Measurements from ENCODE around the gene PNPLA1. TPM values are rescaled to one million over a fixed set of nuclear protein-coding genes. Genes with fewer than 3 reads are reported as not detected.

PNPLA1 gene
- total RNA-seq, 1 experiment from 2014 or later = 0.17 TPM

GRCh38 chr6:36221674-36222073, 48.2 kb upstream of the PNPLA1 start:
- no peak overlapping the region for H2AFZ ChIP-seq
- H4K20me1 ChIP-seq (ENCODE audit: insufficient read depth) = peaks cover 3% of the 10 kb centered on the region; the same call in 1 of the 2 replicates
- no peaks in the 10 kb centered on the region for H3K9me2 ChIP-seq (ENCODE audit: insufficient read depth)
- H3K4me3 ChIP-seq = no peak overlapping the region
- intact Hi-C loops (cut with micrococcal nuclease; ENCODE audit: unreplicated experiment) = loop anchor here (10.0 kb wide), 1 partner anchor 143 kb away; no protein-coding TSS in a partner anchor
- peaks cover 38% of the 10 kb centered on the region for H3K36me3 ChIP-seq (ENCODE audit: low read depth)
- TF ChIP-seq EZH2 (IDR thresholded peaks at IDR 0.05; ENCODE audit: low read depth) (no peak), CTCF (conservative IDR thresholded peaks at IDR 0.05) (no peak)
- POLR2A ChIA-PET (ENCODE audit: unreplicated experiment) = no interaction called here
- DNase-seq = no peak
- H3K27ac ChIP-seq = no peak overlapping the region
- 0 out of 2 replicates have a peak, but pooled peaks cover 4% of the 10 kb centered on the region for H3K9me3 ChIP-seq (ENCODE audit: insufficient read depth, low read depth)
- H3K79me2 ChIP-seq (ENCODE audit: low read depth) = peaks cover 7% of the 10 kb centered on the region; the same call in 1 of the 2 replicates
- CTCF ChIA-PET = no interaction called here
- peaks cover 42% of the 10 kb centered on the region for H3K4me1 ChIP-seq (replicated peaks; ENCODE audit: insufficient read depth)
- H3K27me3 ChIP-seq (ENCODE audit: insufficient read depth, low read depth) = no peaks in the 10 kb centered on the region
- H3F3A ChIP-seq (ENCODE audit: insufficient read depth, low read depth) = peaks cover 30% of the 10 kb centered on the region; the same call in 1 of the 2 replicates
- no peak overlapping the region for H3K4me2 ChIP-seq
- BruUV-seq (replicated peaks) = no TSS peak

GRCh38 chr6:36222924-36223323, 46.9 kb upstream of the PNPLA1 start:
- Histone ChIP-seq H3F3A (ENCODE audit: insufficient read depth, low read depth) (peaks cover 42% of the 10 kb centered on the region; the same call in 1 of the 2 replicates), H3K4me1 (replicated peaks; ENCODE audit: insufficient read depth) (peaks cover 55% of the 10 kb centered on the region), H3K79me2 (ENCODE audit: low read depth) (peaks cover 7% of the 10 kb centered on the region; the same call in 1 of the 2 replicates), H3K4me2 (peak overlapping the region; percentile 66; the same call in 1 of the 2 replicates), H3K27ac (0 out of 2 replicates have a peak overlapping the region, but pooled peaks have one; percentile 52), H2AFZ (no peak overlapping the region), H4K20me1 (ENCODE audit: insufficient read depth) (peaks cover 3% of the 10 kb centered on the region; the same call in 1 of the 2 replicates), H3K4me3 (no peak overlapping the region), H3K27me3 (ENCODE audit: insufficient read depth, low read depth) (no peaks in the 10 kb centered on the region), H3K36me3 (ENCODE audit: low read depth) (peaks cover 41% of the 10 kb centered on the region), H3K9me3 (ENCODE audit: insufficient read depth, low read depth) (peaks cover 4% of the 10 kb centered on the region; the same call in 1 of the 2 replicates), H3K9me2 (ENCODE audit: insufficient read depth) (no peaks in the 10 kb centered on the region)
- ChIA-PET POLR2A (ENCODE audit: unreplicated experiment) (no interaction called here), CTCF (no interaction called here)
- intact Hi-C loops (cut with micrococcal nuclease; ENCODE audit: unreplicated experiment) = loop anchor here (10.0 kb wide), 1 partner anchor 142 kb away; no protein-coding TSS in a partner anchor
- TF ChIP-seq CTCF (conservative IDR thresholded peaks at IDR 0.05) = no peak
- no peak for TF ChIP-seq EZH2 (IDR thresholded peaks at IDR 0.05; ENCODE audit: low read depth)
- no TSS peak for BruUV-seq (replicated peaks)
- no peak for DNase-seq

- no peak overlapping the region for H2AFZ ChIP-seq
- no peak for DNase-seq
- ChIA-PET POLR2A (ENCODE audit: unreplicated experiment) (no interaction called here), CTCF (no interaction called here)
- no peaks in the 10 kb centered on the region for H3K9me2 ChIP-seq (ENCODE audit: insufficient read depth)
- H3K4me1 ChIP-seq (replicated peaks; ENCODE audit: insufficient read depth) = peaks cover 57% of the 10 kb centered on the region
- peak overlapping the region; percentile 52 for H3K27ac ChIP-seq
- H3K27me3 ChIP-seq (ENCODE audit: insufficient read depth, low read depth) = no peaks in the 10 kb centered on the region
- H4K20me1 ChIP-seq (ENCODE audit: insufficient read depth) = peaks cover 3% of the 10 kb centered on the region; the same call in 1 of the 2 replicates
- H3K36me3 ChIP-seq (ENCODE audit: low read depth) = peaks cover 41% of the 10 kb centered on the region
- intact Hi-C loops (cut with micrococcal nuclease; ENCODE audit: unreplicated experiment) = loop anchor here (10.0 kb wide), 1 partner anchor 141 kb away; no protein-coding TSS in a partner anchor
- no peak overlapping the region for H3K4me3 ChIP-seq
- peaks cover 42% of the 10 kb centered on the region; the same call in 1 of the 2 replicates for H3F3A ChIP-seq (ENCODE audit: insufficient read depth, low read depth)
- peak overlapping the region; percentile 66 for H3K4me2 ChIP-seq
- no peak for TF ChIP-seq EZH2 (IDR thresholded peaks at IDR 0.05; ENCODE audit: low read depth)
- peaks cover 7% of the 10 kb centered on the region; the same call in 1 of the 2 replicates for H3K79me2 ChIP-seq (ENCODE audit: low read depth)
- no TSS peak for BruUV-seq (replicated peaks)
- H3K9me3 ChIP-seq (ENCODE audit: insufficient read depth, low read depth) = peaks cover 4% of the 10 kb centered on the region; the same call in 1 of the 2 replicates
These were observed 46.2 kb upstream of the PNPLA1 start for GRCh38 chr6:36223706-36224105.
